ENCODE results near the gene RFPL2.

The RFPL2 gene

GRCh38 chr22:32204856-32205722, at the start of gene RFPL2:
Gene RFPL2, minus strand, starts transcription at chr22:32205073. Its CDS starts 2,622 bp downstream, at chr22:32202451.
- no peak for DNase-seq (ENCODE audit: extremely low read depth in 1 of 2, low read depth in 1 of 2)

- no peak for DNase-seq (ENCODE audit: extremely low read depth in 1 of 2, low read depth in 1 of 2)
Observed at GRCh38 chr22:32249231-32249630, 44.4 kb upstream of the RFPL2 start.

GRCh38 chr22:32248276-32248675, 43.4 kb upstream of the RFPL2 start:
- no peak for DNase-seq (ENCODE audit: extremely low read depth in 1 of 2, low read depth in 1 of 2)

- no peak for DNase-seq (ENCODE audit: extremely low read depth in 1 of 2, low read depth in 1 of 2)
Observed at GRCh38 chr22:32246166-32246565, 41.3 kb upstream of the RFPL2 start.

GRCh38 chr22:32245042-32245441, 40.2 kb upstream of the RFPL2 start:
- DNase-seq (ENCODE audit: extremely low read depth in 1 of 2, low read depth in 1 of 2), result no peak

- no peak for DNase-seq (ENCODE audit: extremely low read depth in 1 of 2, low read depth in 1 of 2)
Observed at GRCh38 chr22:32244547-32244946, 39.7 kb upstream of the RFPL2 start.

GRCh38 chr22:32240461-32240860, 35.6 kb upstream of the RFPL2 start:
- DNase-seq (ENCODE audit: extremely low read depth in 1 of 2, low read depth in 1 of 2), result no peak

GRCh38 chr22:32237906-32238305, 33.0 kb upstream of the RFPL2 start:
- no peak for DNase-seq (ENCODE audit: extremely low read depth in 1 of 2, low read depth in 1 of 2)

- DNase-seq (ENCODE audit: extremely low read depth in 1 of 2, low read depth in 1 of 2), result no peak
Observed at GRCh38 chr22:32236970-32237369, 32.1 kb upstream of the RFPL2 start.

- DNase-seq (ENCODE audit: extremely low read depth in 1 of 2, low read depth in 1 of 2), result no peak
Observed at GRCh38 chr22:32233091-32233490, 28.2 kb upstream of the RFPL2 start.

- no peak for DNase-seq (ENCODE audit: extremely low read depth in 1 of 2, low read depth in 1 of 2)
Observed at GRCh38 chr22:32232191-32232830, 27.4 kb upstream of the RFPL2 start.

- no peak for DNase-seq (ENCODE audit: extremely low read depth in 1 of 2, low read depth in 1 of 2)
Observed at GRCh38 chr22:32226326-32227104, 21.6 kb upstream of the RFPL2 start.

GRCh38 chr22:32222991-32223390, 18.1 kb upstream of the RFPL2 start:
- DNase-seq (ENCODE audit: extremely low read depth in 1 of 2, low read depth in 1 of 2), result no peak

- DNase-seq (ENCODE audit: extremely low read depth in 1 of 2, low read depth in 1 of 2), result no peak
Observed at GRCh38 chr22:32219026-32219425, 14.2 kb upstream of the RFPL2 start.

GRCh38 chr22:32218470-32218869, 13.6 kb upstream of the RFPL2 start:
- DNase-seq (ENCODE audit: extremely low read depth in 1 of 2, low read depth in 1 of 2), result no peak

GRCh38 chr22:32217465-32217864, 12.6 kb upstream of the RFPL2 start:
- DNase-seq (ENCODE audit: extremely low read depth in 1 of 2, low read depth in 1 of 2), result no peak

- DNase-seq (ENCODE audit: extremely low read depth in 1 of 2, low read depth in 1 of 2), result no peak
Observed at GRCh38 chr22:32216911-32217310, 12.0 kb upstream of the RFPL2 start.

- no peak for DNase-seq (ENCODE audit: extremely low read depth in 1 of 2, low read depth in 1 of 2)
Observed at GRCh38 chr22:32211011-32211410, 6.1 kb upstream of the RFPL2 start.

- DNase-seq (ENCODE audit: extremely low read depth in 1 of 2, low read depth in 1 of 2), result no peak
Observed at GRCh38 chr22:32208681-32209080, 3.8 kb upstream of the RFPL2 start.

- DNase-seq (ENCODE audit: extremely low read depth in 1 of 2, low read depth in 1 of 2), result no peak
Observed at GRCh38 chr22:32207971-32208480, 3.2 kb upstream of the RFPL2 start.

Data from activated CD8-positive, alpha-beta memory T cell treated with anti-CD3 and anti-CD28 coated beads for 1 hour (primary cell).